GM12878 (cell line): ENCODE measurements around the gene FGGY.

Source experiments
- RAD51 ChIP-seq: fragments of 450-650 bp; IDR thresholded peaks from 2 replicates; pipeline ENCODE4 v1.6.1; 2016; ENCODE audit warnings: moderate library complexity, mild to moderate bottlenecking, inconsistent platforms
- SUPT20H ChIP-seq: IDR thresholded peaks from 2 replicates; pipeline ENCODE4 v1.6.1; 2011; ENCODE audit warnings: low read depth, mild to moderate bottlenecking, low read length, moderate library complexity, borderline replicate concordance; ENCODE audit not compliant: control insufficient read depth

DNA sequence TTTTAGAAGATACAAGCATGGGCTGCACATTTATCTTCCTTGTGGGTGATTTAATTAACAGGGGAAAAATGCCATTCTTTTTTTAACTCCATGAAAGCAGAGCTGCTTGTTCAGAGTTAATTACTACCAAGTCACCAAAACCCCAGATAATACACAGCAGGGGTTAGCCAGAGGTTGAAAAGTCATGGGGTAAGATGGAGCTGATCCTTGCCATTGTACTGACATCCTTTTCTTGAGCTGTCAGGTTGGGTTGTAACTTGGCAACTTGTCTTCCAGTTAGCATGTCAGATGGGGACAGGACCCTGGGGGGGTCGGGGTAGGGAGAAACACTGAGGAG lies 260.6 kb downstream of the FGGY start:
- no peak for TF ChIP-seq SUPT20H
- TF ChIP-seq RAD51 = no peak
